DOHH2 (cell line): ENCODE results near the gene SC5D.
A peak's percentile ranks its signal among the peaks of the same experiment; 100 is the strongest.

Experiments used
- H3F3A ChIP-seq: fragments of 200-600 bp; sonication (generic), shearing (Covaris generic); 2 replicates; pipeline ENCODE4 v1.6.0; 2016; ENCODE audit warnings: antibody characterized with exemption, mild to moderate bottlenecking; ENCODE audit not compliant: control insufficient read depth, insufficient read depth
- H3K27ac ChIP-seq: fragments of 200-600 bp; sonication (generic); 2 replicates; pipeline ENCODE4 v1.5.1; 2014; ENCODE audit warnings: low read depth, mild to moderate bottlenecking, low read length, moderate library complexity
- H3K27me3 ChIP-seq: fragments of 200-600 bp; sonication (generic); 2 replicates; pipeline ENCODE4 v1.6.1; 2014; ENCODE audit warnings: mild to moderate bottlenecking, low read length, mixed read lengths; ENCODE audit not compliant: control insufficient read depth
- H3K36me3 ChIP-seq: fragments of 200-600 bp; sonication (generic); 2 replicates; pipeline ENCODE4 v1.6.1; 2014; ENCODE audit warnings: mild to moderate bottlenecking, low read length, moderate library complexity, mixed read lengths; ENCODE audit not compliant: control insufficient read depth
- H3K4me1 ChIP-seq: fragments of 200-600 bp; sonication (generic); 2 replicates; pipeline ENCODE4 v1.6.1; 2014; ENCODE audit warnings: mild to moderate bottlenecking, low read length, mixed read lengths; ENCODE audit not compliant: control insufficient read depth
- H3K4me2 ChIP-seq: fragments of 200-600 bp; sonication (generic); 2 replicates; pipeline ENCODE4 v1.6.0; 2014; ENCODE audit warnings: mild to moderate bottlenecking, low read length, moderate library complexity
- H3K4me3 ChIP-seq: fragments of 200-600 bp; sonication (generic); 2 replicates; pipeline ENCODE4 v1.5.1; 2014; ENCODE audit warnings: mild to moderate bottlenecking, low read length, mixed read lengths
- H3K79me2 ChIP-seq: fragments of 200-600 bp; sonication (generic); 2 replicates; pipeline ENCODE4 v1.6.1; 2014; ENCODE audit warnings: mild to moderate bottlenecking, low read length, mixed read lengths; ENCODE audit not compliant: control insufficient read depth
- H3K9me2 ChIP-seq: fragments of 200-600 bp; sonication (generic); replicated peaks from 2 replicates; pipeline ENCODE4 v1.6.1; 2014; ENCODE audit warnings: mild to moderate bottlenecking, low read length, mixed read lengths; ENCODE audit not compliant: control insufficient read depth
- H3K9me3 ChIP-seq: fragments of 200-600 bp; sonication (generic); 2 replicates; pipeline ENCODE4 v1.6.1; 2014; ENCODE audit warnings: antibody characterized with exemption, low read length, mixed read lengths; ENCODE audit not compliant: control insufficient read depth, insufficient read depth
- H4K20me1 ChIP-seq: fragments of 200-600 bp; sonication (generic); 2 replicates; pipeline ENCODE4 v1.6.0; 2014; ENCODE audit warnings: low read depth, mild to moderate bottlenecking, antibody characterized with exemption, low read length, moderate library complexity; ENCODE audit not compliant: control insufficient read depth, insufficient read depth
- CTCF ChIP-seq: fragments of 200-600 bp; sonication (generic); IDR thresholded peaks from one replicate; pipeline ENCODE4 v1.5.1; 2014; ENCODE audit warnings: antibody characterized with exemption, mild to moderate bottlenecking, low read depth, low read length; ENCODE audit not compliant: poor library complexity, severe bottlenecking
- EZH2phosphoT487 ChIP-seq: fragments of 200-600 bp; sonication (generic); IDR thresholded peaks from 2 replicates; pipeline ENCODE4 v1.6.1; 2017; ENCODE audit warnings: borderline replicate concordance, mild to moderate bottlenecking, antibody characterized with exemption, low read length, moderate library complexity, mixed read lengths

SC5D gene

GRCh38 chr11:121293288-121293594 is 670 bp downstream of the SC5D start:
- H3K4me3 ChIP-seq, result peak overlapping the region; percentile 91
- H3K79me2 ChIP-seq, result peaks cover 57% of the 10 kb centered on the region
- no peaks in the 10 kb centered on the region for H3K9me2 ChIP-seq
- no peak for TF ChIP-seq EZH2phosphoT487
- no peak for TF ChIP-seq CTCF
- H3K9me3 ChIP-seq, result no peaks in the 10 kb centered on the region
- peaks cover 20% of the 10 kb centered on the region; the same call in 1 of the 2 replicates for H4K20me1 ChIP-seq
- H3K36me3 ChIP-seq, result peaks cover 41% of the 10 kb centered on the region
- H3K27me3 ChIP-seq, result no peaks in the 10 kb centered on the region
- H3F3A ChIP-seq, result peaks cover 12% of the 10 kb centered on the region
- H3K4me2 ChIP-seq, result peak overlapping the region; percentile 94
- H3K27ac ChIP-seq, result peak overlapping the region; percentile 95
- peaks cover 40% of the 10 kb centered on the region for H3K4me1 ChIP-seq

- no peak overlapping the region for H3K27ac ChIP-seq
- no peaks in the 10 kb centered on the region for H3K27me3 ChIP-seq
- TF ChIP-seq CTCF, result no peak
- H3K9me2 ChIP-seq, result no peaks in the 10 kb centered on the region
- peaks cover 12% of the 10 kb centered on the region for H3F3A ChIP-seq
- peaks cover 20% of the 10 kb centered on the region; the same call in 1 of the 2 replicates for H4K20me1 ChIP-seq
- peaks cover 79% of the 10 kb centered on the region for H3K79me2 ChIP-seq
- no peak overlapping the region for H3K4me3 ChIP-seq
- H3K4me1 ChIP-seq, result peaks cover 40% of the 10 kb centered on the region
- H3K36me3 ChIP-seq, result peaks cover 49% of the 10 kb centered on the region
- no peaks in the 10 kb centered on the region for H3K9me3 ChIP-seq
- peak overlapping the region; percentile 94 for H3K4me2 ChIP-seq
Observed at GRCh38 chr11:121295246-121296029, 2.9 kb downstream of the SC5D start.

GRCh38 chr11:121297872-121298271 is 5.3 kb downstream of the SC5D start:
- Histone ChIP-seq H3K4me1 (peaks cover 31% of the 10 kb centered on the region), H3K4me2 (no peak overlapping the region), H3K9me3 (no peaks in the 10 kb centered on the region), H3F3A (peaks cover 6% of the 10 kb centered on the region; the same call in 1 of the 2 replicates), H3K4me3 (no peak overlapping the region), H4K20me1 (peaks cover 20% of the 10 kb centered on the region; the same call in 1 of the 2 replicates), H3K27me3 (no peaks in the 10 kb centered on the region), H3K36me3 (peaks cover 60% of the 10 kb centered on the region), H3K27ac (no peak overlapping the region), H3K9me2 (no peaks in the 10 kb centered on the region), H3K79me2 (peaks cover 100% of the 10 kb centered on the region)
- TF ChIP-seq CTCF (no peak), EZH2phosphoT487 (no peak)
